ENCODE data around the gene INTS7. TPM values are rescaled to one million over a fixed set of nuclear protein-coding genes. Genes with fewer than 3 reads are reported as not detected.
"Not testable (repeated sequence)": the region's sequence is repeated elsewhere in the genome, so short reads cannot be mapped to it uniquely, and the experiment has no call there.

INTS7 gene
- total and polyA plus RNA-seq, 5 donors from 2014 or later = 15.8 to 20.5 (median 16.7) TPM

DNA sequence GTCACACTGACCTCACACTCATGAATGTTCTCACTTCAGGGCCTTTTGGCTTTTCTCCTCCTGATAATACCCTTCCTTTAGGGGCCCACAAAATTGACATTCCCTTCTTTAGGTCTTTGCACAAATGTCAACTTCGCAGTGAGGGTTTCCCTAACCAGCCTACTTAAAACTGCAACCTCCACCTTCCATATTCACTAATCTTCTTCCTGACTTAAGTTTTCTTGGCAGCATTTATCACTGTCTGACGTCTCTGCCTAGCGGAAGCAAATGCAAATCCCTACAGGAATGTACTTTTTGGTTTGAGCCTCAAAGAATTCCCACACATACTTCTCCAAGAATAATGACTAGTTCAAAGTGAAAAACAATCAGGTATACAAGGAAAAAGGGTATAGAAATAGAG, 32.8 kb downstream of the INTS7 start:
- Histone ChIP-seq H3K9me3 (ENCODE audit: control insufficient read depth in 2 of 2, low read length in 2 of 2) (no peaks in the 10 kb centered on the region), H3K36me3 (ENCODE audit: control insufficient read depth, insufficient read depth, low read length) (peaks cover 24% of the 10 kb centered on the region), H3K27me3 (ENCODE audit: control insufficient read depth, insufficient read depth, low read length) (no peaks in the 10 kb centered on the region), H3K4me3 (ENCODE audit: low read depth, low read length) (no peak overlapping the region), H3K27ac (ENCODE audit: insufficient read depth, low read length, poor library complexity, severe bottlenecking) (no peak overlapping the region), H3K4me1 (ENCODE audit: control insufficient read depth, insufficient read depth, low read length, poor library complexity, severe bottlenecking) (no peaks in the 10 kb centered on the region)
- DNase-seq = no peak
- H3K4me3 Mint-ChIP-seq = no peak overlapping the region
- no peaks in the 10 kb centered on the region for H3K27me3 Mint-ChIP-seq
- H3K4me1 Mint-ChIP-seq = peaks cover 0 to 14% (median 6%) of the 10 kb centered on the region in 4 donors
- no peak for ATAC-seq (ENCODE audit: low read depth in 2 of 2)
- H3K36me3 Mint-ChIP-seq = peaks cover 46% of the 10 kb centered on the region
- H3K27ac Mint-ChIP-seq = peak overlapping the region in 1 of 3 donors; percentile 51
- no peaks in the 10 kb centered on the region for H3K9me3 Mint-ChIP-seq

DNA sequence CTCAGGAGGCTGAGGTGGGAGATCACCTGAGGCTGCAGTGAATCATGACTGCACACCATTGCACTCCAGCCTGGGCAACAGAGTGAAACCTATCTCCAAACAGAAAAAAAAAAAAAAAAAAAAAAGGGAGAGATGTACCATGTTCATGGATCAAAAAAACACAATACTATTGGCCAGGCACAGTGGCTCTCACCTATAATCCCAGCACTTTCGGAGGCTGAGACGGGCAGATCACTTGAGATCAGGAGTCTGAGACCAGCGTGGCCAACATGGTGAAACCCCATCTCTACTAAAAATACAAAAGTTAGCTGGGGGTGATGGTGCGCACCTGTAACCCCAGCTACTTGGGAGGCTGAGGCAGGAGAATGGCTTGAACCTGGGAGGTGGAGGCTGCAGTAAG, 37.9 kb downstream of the INTS7 start:
- H3K36me3 Mint-ChIP-seq = peaks cover 37% of the 10 kb centered on the region
- ATAC-seq (ENCODE audit: low read depth in 2 of 2); H3K4me1 ChIP-seq (ENCODE audit: control insufficient read depth, insufficient read depth, low read length, poor library complexity, severe bottlenecking); H3K27me3 ChIP-seq (ENCODE audit: control insufficient read depth, insufficient read depth, low read length); H3K9me3 Mint-ChIP-seq; H3K4me3 ChIP-seq (ENCODE audit: low read depth, low read length); H3K27me3 Mint-ChIP-seq; H3K4me3 Mint-ChIP-seq; H3K9me3 ChIP-seq (ENCODE audit: control insufficient read depth in 2 of 2, low read length in 2 of 2); H3K27ac ChIP-seq (ENCODE audit: insufficient read depth, low read length, poor library complexity, severe bottlenecking); H3K27ac Mint-ChIP-seq; DNase-seq; H3K4me1 Mint-ChIP-seq: not testable (repeated sequence)
- H3K36me3 ChIP-seq (ENCODE audit: control insufficient read depth, insufficient read depth, low read length) = peaks cover 13% of the 10 kb centered on the region

DNA sequence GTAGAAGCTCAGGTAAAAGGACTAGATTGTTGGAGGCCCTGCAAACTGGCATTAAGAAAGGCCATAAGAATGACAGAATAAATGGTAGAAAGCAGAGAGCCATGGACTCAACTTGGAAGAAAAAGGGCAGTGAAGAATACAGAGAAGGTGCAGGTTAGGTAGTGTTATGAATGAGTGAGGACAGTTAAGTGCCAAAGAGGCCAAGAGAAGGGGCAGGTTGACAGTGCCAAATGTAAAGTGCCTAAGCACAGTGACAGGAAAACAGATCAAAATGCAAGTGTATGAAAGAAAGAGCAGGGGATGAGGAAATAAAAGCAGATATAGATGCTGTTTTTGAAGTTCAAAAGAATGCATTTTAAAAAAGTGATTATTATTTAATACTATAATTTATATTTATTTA, 43.7 kb downstream of the INTS7 start:
- DNase-seq = no peak
- H3K27ac Mint-ChIP-seq = peak overlapping the region in 1 of 3 donors; percentile 8
- no peaks in the 10 kb centered on the region for H3K27me3 ChIP-seq (ENCODE audit: control insufficient read depth, insufficient read depth, low read length)

DNA sequence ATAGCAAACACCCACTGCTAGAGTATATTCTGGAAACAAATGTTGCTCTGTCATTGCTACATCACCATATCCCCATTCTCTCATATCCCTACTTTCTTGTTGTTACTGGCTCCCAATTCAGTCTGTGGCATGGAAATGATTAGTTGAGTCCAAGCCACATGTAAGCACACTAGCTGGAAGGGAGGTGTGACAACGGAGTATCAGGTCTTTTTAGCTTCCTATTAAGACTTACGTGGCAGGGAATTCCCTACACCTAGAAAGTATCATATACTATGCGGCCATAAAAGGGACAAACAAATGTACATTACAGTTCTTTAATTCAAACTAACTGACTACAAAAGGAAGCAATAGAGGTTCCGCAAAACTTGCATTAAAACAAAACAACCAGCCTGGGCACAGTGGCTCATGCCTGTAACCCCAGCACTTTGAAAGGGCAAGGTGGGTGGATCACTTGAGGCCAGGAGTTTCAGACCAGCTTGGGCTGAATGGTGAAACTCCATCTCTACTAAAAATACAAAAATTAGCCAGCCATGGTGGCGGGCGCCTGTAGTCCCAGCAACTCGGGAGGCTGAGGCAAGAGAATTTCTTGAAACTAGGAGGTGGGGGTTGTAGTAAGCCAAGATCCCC, 48.6 kb downstream of the INTS7 start:
- no peaks in the 10 kb centered on the region for H3K9me3 ChIP-seq (ENCODE audit: control insufficient read depth in 2 of 2, low read length in 2 of 2)
- H3K27me3 Mint-ChIP-seq = no peaks in the 10 kb centered on the region

More for the DNA sequence above, 43.7 kb downstream of the INTS7 start:
- H3K36me3 ChIP-seq (ENCODE audit: control insufficient read depth, insufficient read depth, low read length) = peaks cover 10% of the 10 kb centered on the region
- Mint-ChIP-seq H3K4me1 (peaks cover 0 to 21% (median 4%) of the 10 kb centered on the region in 4 donors), H3K4me3 (no peak overlapping the region), H3K9me3 (no peaks in the 10 kb centered on the region), H3K36me3 (peaks cover 17% of the 10 kb centered on the region), H3K27me3 (no peaks in the 10 kb centered on the region)
- no peak overlapping the region for H3K27ac ChIP-seq (ENCODE audit: insufficient read depth, low read length, poor library complexity, severe bottlenecking)
- ATAC-seq (ENCODE audit: low read depth in 2 of 2) = no peak
- no peaks in the 10 kb centered on the region for H3K4me1 ChIP-seq (ENCODE audit: control insufficient read depth, insufficient read depth, low read length, poor library complexity, severe bottlenecking)
- H3K4me3 ChIP-seq (ENCODE audit: low read depth, low read length) = no peak overlapping the region
- H3K9me3 ChIP-seq (ENCODE audit: control insufficient read depth in 2 of 2, low read length in 2 of 2) = no peaks in the 10 kb centered on the region

DNA sequence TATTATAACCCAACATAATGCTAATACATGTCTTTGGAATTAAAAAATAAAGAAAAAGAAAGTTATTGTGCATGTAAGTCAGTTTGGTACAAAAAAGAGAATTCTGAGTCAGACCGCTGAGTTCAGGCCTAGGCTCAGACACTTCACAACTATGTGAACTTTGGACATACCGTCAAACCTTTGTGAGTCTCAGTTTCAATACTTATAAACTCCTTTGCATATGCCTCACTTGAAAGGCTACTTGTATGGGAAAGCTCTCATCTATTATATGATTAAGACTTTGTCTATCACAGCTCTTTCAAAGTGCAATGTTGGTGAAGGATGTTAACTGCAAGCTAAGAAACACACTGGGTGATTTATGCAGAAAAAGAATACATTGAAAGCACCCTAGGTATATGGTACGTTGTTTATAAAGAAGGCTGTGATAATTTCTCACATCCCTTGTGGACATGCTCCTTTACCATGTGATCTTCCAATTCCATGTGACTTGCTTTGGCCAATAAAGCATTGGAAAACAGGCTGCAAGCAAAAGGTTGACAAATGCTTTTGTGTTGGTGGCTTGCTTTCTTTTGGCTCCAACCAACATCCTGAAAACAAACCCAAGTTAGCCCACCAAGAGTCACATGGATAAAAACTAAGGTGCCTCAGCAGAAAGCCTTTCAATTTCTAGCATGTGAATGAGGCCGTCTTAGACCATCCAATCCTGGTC, 49.6 kb downstream of the INTS7 start:
- Histone ChIP-seq H3K9me3 (ENCODE audit: control insufficient read depth in 2 of 2, low read length in 2 of 2) (no peaks in the 10 kb centered on the region), H3K27me3 (ENCODE audit: control insufficient read depth, insufficient read depth, low read length) (no peaks in the 10 kb centered on the region), H3K4me1 (ENCODE audit: control insufficient read depth, insufficient read depth, low read length, poor library complexity, severe bottlenecking) (no peaks in the 10 kb centered on the region), H3K27ac (ENCODE audit: insufficient read depth, low read length, poor library complexity, severe bottlenecking) (no peak overlapping the region), H3K4me3 (ENCODE audit: low read depth, low read length) (no peak overlapping the region), H3K36me3 (ENCODE audit: control insufficient read depth, insufficient read depth, low read length) (peaks cover 26% of the 10 kb centered on the region)
- no peak for ATAC-seq (ENCODE audit: low read depth in 2 of 2)
- no peaks in the 10 kb centered on the region for H3K27me3 Mint-ChIP-seq
- peaks cover 22% of the 10 kb centered on the region for H3K36me3 Mint-ChIP-seq
- no peaks in the 10 kb centered on the region for H3K9me3 Mint-ChIP-seq
- no peak for DNase-seq
- H3K4me3 Mint-ChIP-seq = no peak overlapping the region
- H3K27ac Mint-ChIP-seq = no peak overlapping the region
- H3K4me1 Mint-ChIP-seq = peaks cover 0 to 10% (median 2%) of the 10 kb centered on the region in 4 donors

More for the DNA sequence above, 48.6 kb downstream of the INTS7 start:
- H3K36me3 Mint-ChIP-seq = peaks cover 18% of the 10 kb centered on the region
- H3K36me3 ChIP-seq (ENCODE audit: control insufficient read depth, insufficient read depth, low read length) = peaks cover 22% of the 10 kb centered on the region
- no peak overlapping the region for H3K4me3 Mint-ChIP-seq
- H3K4me3 ChIP-seq (ENCODE audit: low read depth, low read length) = no peak overlapping the region
- ATAC-seq (ENCODE audit: low read depth in 2 of 2) = no peak
- H3K27me3 ChIP-seq (ENCODE audit: control insufficient read depth, insufficient read depth, low read length) = no peaks in the 10 kb centered on the region
- H3K4me1 Mint-ChIP-seq = peaks cover 0 to 20% (median 4%) of the 10 kb centered on the region in 4 donors
- H3K27ac ChIP-seq (ENCODE audit: insufficient read depth, low read length, poor library complexity, severe bottlenecking) = no peak overlapping the region
- DNase-seq = no peak
- H3K9me3 Mint-ChIP-seq = no peaks in the 10 kb centered on the region
- peak overlapping the region in 2 of 3 donors; percentile 42 to 56 for H3K27ac Mint-ChIP-seq
- no peaks in the 10 kb centered on the region for H3K4me1 ChIP-seq (ENCODE audit: control insufficient read depth, insufficient read depth, low read length, poor library complexity, severe bottlenecking)

DNA sequence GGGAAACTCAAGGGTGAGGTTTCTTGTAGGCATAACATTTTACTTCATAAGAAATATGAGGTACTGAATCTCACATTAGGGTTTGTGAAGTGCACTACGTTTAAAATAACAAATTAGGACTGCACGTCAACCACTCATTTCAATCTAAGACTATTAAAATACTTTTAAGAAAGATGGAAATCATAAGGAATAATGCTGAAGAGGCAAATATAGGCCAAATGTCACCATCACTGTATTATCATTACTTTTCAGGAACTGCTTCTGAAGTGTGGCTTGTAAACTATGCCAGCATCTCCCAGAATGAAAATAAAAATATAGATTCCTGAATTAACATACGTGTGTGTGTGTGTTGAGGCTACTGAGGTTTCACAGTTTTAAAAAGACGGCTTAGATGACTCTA, 56.8 kb downstream of the INTS7 start:
- H3K9me3 ChIP-seq (ENCODE audit: control insufficient read depth in 2 of 2, low read length in 2 of 2) = no peaks in the 10 kb centered on the region
- H3K9me3 Mint-ChIP-seq = no peaks in the 10 kb centered on the region
- H3K36me3 ChIP-seq (ENCODE audit: control insufficient read depth, insufficient read depth, low read length) = peaks cover 60% of the 10 kb centered on the region
- H3K27me3 ChIP-seq (ENCODE audit: control insufficient read depth, insufficient read depth, low read length) = no peaks in the 10 kb centered on the region
- H3K4me1 Mint-ChIP-seq = peaks cover 1 to 6% (median 4%) of the 10 kb centered on the region in 4 donors
- ATAC-seq (ENCODE audit: low read depth in 2 of 2) = no peak
- no peak overlapping the region for H3K4me3 ChIP-seq (ENCODE audit: low read depth, low read length)
- H3K27ac ChIP-seq (ENCODE audit: insufficient read depth, low read length, poor library complexity, severe bottlenecking) = no peak overlapping the region
- no peaks in the 10 kb centered on the region for H3K27me3 Mint-ChIP-seq
- DNase-seq = no peak
- H3K36me3 Mint-ChIP-seq = peaks cover 47% of the 10 kb centered on the region
- no peak overlapping the region for H3K4me3 Mint-ChIP-seq
- H3K27ac Mint-ChIP-seq = no peak overlapping the region
- H3K4me1 ChIP-seq (ENCODE audit: control insufficient read depth, insufficient read depth, low read length, poor library complexity, severe bottlenecking) = no peaks in the 10 kb centered on the region

DNA sequence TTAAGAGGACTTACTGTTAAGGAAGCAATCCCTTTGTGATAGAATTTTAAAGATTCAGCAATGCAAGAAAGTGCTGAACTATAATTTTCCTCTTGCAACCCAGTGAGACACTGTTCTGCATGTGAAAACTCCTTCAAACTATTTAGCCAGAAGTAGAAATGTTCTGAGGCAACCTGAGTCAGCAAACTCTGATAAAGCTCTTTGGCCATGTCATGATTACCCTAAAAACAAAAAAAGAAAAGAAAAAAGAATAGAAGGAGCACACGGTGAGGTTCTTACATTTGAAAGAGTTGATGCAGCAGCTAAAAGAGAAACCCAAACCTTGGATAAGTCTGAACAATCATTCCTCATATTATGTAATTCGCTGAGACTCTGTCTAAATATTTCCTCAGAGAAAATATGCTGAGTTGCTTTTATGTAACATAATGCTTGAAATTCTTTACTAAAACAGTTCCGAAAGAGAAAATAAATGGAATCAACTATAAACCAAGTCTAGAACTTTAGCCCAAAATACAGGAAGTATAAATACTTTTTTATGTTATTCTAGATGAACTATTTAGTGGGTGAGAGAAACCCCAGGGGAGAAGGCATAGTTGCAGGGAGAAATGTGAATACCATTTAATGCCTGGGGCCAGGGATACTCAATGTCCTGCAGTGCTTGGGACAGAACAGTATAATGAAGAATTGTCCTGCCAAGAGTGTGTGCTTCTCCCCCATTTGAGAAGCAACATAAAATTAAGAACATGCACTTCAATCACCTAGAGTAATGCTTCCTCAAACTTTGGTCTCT, 60.0 kb downstream of the INTS7 start:
- ATAC-seq (ENCODE audit: low read depth in 2 of 2) = no peak

More for the DNA sequence above, 60.0 kb downstream of the INTS7 start:
- no peaks in the 10 kb centered on the region for H3K4me1 ChIP-seq (ENCODE audit: control insufficient read depth, insufficient read depth, low read length, poor library complexity, severe bottlenecking)
- no peaks in the 10 kb centered on the region for H3K9me3 ChIP-seq (ENCODE audit: control insufficient read depth in 2 of 2, low read length in 2 of 2)
- Mint-ChIP-seq H3K27me3 (no peaks in the 10 kb centered on the region), H3K36me3 (peaks cover 34% of the 10 kb centered on the region), H3K4me3 (no peak overlapping the region), H3K4me1 (peaks cover 2 to 6% (median 4%) of the 10 kb centered on the region in 4 donors), H3K27ac (peak overlapping the region; percentile 8 to 56 (median 46)), H3K9me3 (no peaks in the 10 kb centered on the region)
- peaks cover 46% of the 10 kb centered on the region for H3K36me3 ChIP-seq (ENCODE audit: control insufficient read depth, insufficient read depth, low read length)
- H3K27me3 ChIP-seq (ENCODE audit: control insufficient read depth, insufficient read depth, low read length) = no peaks in the 10 kb centered on the region
- no peak for DNase-seq
- H3K4me3 ChIP-seq (ENCODE audit: low read depth, low read length) = no peak overlapping the region
- no peak overlapping the region for H3K27ac ChIP-seq (ENCODE audit: insufficient read depth, low read length, poor library complexity, severe bottlenecking)

Data from CD4-positive, CD25-positive, alpha-beta regulatory T cell (primary cell).